Ramos (cell line): ENCODE measurements around the gene OOSP4B.
"Not testable (repeated sequence)": the region's sequence is repeated elsewhere in the genome, so short reads cannot be mapped to it uniquely, and the experiment has no call there.

Experiments
- in situ Hi-C: fragments of 300-500 bp; cut with MboI; formaldehyde crosslinking; loops from one replicate; pipeline ENCODE4 v1.14.3; 2022; ENCODE audit warnings: low sequenced_read_pairs; ENCODE audit not compliant: unreplicated experiment

OOSP4B gene

GRCh38 chr11:60016881-60017280 is at the start of gene OOSP4B:
Gene OOSP4B, plus strand, starts transcription at chr11:60017181.
- in situ Hi-C loops: no loop called here

- in situ Hi-C loops: no loop called here
Measured at GRCh38 chr11:59967677-59968394, 49.1 kb upstream of the OOSP4B start.

GRCh38 chr11:59968395-59968783 is 48.6 kb upstream of the OOSP4B start:
- in situ Hi-C loops: no loop called here

GRCh38 chr11:59973097-59973496 is 43.9 kb upstream of the OOSP4B start:
- in situ Hi-C loops: no loop called here

- in situ Hi-C loops: no loop called here
Measured at GRCh38 chr11:59981106-59981770, 35.7 kb upstream of the OOSP4B start.

- in situ Hi-C loops: not testable (repeated sequence)
Measured at GRCh38 chr11:59982037-59982436, 34.9 kb upstream of the OOSP4B start.

GRCh38 chr11:59983212-59983611 is 33.8 kb upstream of the OOSP4B start:
- in situ Hi-C loops: no loop called here

- in situ Hi-C loops: no loop called here
Measured at GRCh38 chr11:59984368-59984767, 32.6 kb upstream of the OOSP4B start.

- in situ Hi-C loops: no loop called here
Measured at GRCh38 chr11:59990421-59990820, 26.6 kb upstream of the OOSP4B start.

GRCh38 chr11:59992425-59992824 is 24.6 kb upstream of the OOSP4B start:
- in situ Hi-C loops: no loop called here

GRCh38 chr11:59997800-59998199 is 19.2 kb upstream of the OOSP4B start:
- in situ Hi-C loops: no loop called here

- in situ Hi-C loops: no loop called here
Measured at GRCh38 chr11:59999691-60000090, 17.3 kb upstream of the OOSP4B start.

GRCh38 chr11:60003729-60004128 is 13.3 kb upstream of the OOSP4B start:
- in situ Hi-C loops: no loop called here

- in situ Hi-C loops: no loop called here
Measured at GRCh38 chr11:60005360-60005759, 11.6 kb upstream of the OOSP4B start.

- in situ Hi-C loops: no loop called here
Measured at GRCh38 chr11:60018058-60018457, 1.1 kb downstream of the OOSP4B start.

GRCh38 chr11:60020376-60020775 is 3.4 kb downstream of the OOSP4B start:
- in situ Hi-C loops: not testable (repeated sequence)

- in situ Hi-C loops: no loop called here
Measured at GRCh38 chr11:60029015-60029632, 12.1 kb downstream of the OOSP4B start.

- in situ Hi-C loops: no loop called here
Measured at GRCh38 chr11:60040109-60040508, 23.1 kb downstream of the OOSP4B start, which contains the start of gene OOSP2. Gene OOSP2, plus strand, starts transcription at chr11:60040409. Its CDS starts 51 bp downstream, at chr11:60040460.

GRCh38 chr11:60050422-60050821 is 33.4 kb downstream of the OOSP4B start:
- in situ Hi-C loops: not testable (repeated sequence)

GRCh38 chr11:60050839-60051238 is 33.9 kb downstream of the OOSP4B start:
- in situ Hi-C loops: not testable (repeated sequence)

GRCh38 chr11:60056349-60056969 is 39.5 kb downstream of the OOSP4B start, which contains the start of gene MS4A3:
Gene MS4A3, plus strand, starts transcription at chr11:60056665. Its CDS starts 4,496 bp downstream, at chr11:60061161.
- in situ Hi-C loops: no loop called here
